Measurements from ENCODE around the gene IMPDH2. TPM values are rescaled to one million over a fixed set of nuclear protein-coding genes. Genes with fewer than 3 reads are reported as not detected.

The IMPDH2 gene
- total RNA-seq, 1 donor from 2014 or later, result 101 TPM

DNA sequence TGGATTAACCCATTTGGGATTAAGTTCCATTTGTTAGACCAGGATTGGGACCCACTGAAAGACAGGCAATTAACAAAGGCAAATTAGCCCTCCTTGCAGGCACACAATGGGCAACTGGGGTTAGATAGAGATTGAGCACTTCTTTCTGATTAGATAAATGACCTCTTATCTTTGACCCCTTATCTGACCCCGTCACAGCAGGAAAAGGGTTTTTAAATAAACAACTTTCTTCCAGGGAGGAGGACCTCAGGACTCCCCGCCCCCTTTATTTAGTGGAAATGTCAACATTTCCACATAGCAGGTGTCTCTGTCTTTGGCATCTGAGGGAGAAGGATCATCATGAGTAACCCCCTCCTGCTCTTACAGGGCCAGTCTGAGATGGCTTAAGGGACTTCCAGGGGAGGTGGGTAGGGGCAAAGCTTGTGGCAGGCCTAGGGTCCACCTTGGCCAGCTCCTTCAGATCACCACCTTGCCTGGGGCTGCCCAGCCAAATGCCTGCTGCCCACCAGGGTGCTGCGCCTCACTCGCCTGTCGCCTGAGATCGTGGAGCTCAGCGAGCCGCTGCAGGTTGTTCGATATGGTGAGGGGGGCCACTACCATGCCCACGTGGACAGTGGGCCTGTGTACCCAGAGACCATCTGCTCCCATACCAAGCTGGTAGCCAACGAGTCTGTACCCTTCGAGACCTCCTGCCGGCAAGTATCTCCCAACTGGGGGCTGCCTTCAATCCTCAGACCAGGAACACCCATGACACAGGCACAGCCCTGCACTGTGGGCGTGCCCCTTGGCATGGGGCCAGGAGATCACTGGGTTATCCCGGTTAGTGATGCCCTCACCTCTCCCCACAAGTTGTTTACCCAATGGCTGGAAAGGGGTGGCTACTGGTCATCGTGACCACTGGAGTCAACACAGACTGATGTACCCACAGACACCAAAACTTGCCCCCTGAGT, 24.6 kb downstream of the IMPDH2 start:
- DNase-seq (ENCODE audit: low spot score in 2 of 2), result no peak
- H3K4me1 ChIP-seq, result peaks cover 2 to 13% of the 10 kb centered on the region in 2 donors
- H3K4me3 ChIP-seq, result no peak overlapping the region
- no peaks in the 10 kb centered on the region for H3K36me3 ChIP-seq
- H3K27ac ChIP-seq, result no peak overlapping the region
- H3K27me3 ChIP-seq, result no peaks in the 10 kb centered on the region
- TF ChIP-seq, protein P1, sequence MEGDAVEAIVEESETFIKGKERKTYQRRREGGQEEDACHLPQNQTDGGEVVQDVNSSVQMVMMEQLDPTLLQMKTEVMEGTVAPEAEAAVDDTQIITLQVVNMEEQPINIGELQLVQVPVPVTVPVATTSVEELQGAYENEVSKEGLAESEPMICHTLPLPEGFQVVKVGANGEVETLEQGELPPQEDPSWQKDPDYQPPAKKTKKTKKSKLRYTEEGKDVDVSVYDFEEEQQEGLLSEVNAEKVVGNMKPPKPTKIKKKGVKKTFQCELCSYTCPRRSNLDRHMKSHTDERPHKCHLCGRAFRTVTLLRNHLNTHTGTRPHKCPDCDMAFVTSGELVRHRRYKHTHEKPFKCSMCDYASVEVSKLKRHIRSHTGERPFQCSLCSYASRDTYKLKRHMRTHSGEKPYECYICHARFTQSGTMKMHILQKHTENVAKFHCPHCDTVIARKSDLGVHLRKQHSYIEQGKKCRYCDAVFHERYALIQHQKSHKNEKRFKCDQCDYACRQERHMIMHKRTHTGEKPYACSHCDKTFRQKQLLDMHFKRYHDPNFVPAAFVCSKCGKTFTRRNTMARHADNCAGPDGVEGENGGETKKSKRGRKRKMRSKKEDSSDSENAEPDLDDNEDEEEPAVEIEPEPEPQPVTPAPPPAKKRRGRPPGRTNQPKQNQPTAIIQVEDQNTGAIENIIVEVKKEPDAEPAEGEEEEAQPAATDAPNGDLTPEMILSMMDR (IDR thresholded peaks at IDR 0.05), result no peak
- H3K9me3 ChIP-seq, result no peaks in the 10 kb centered on the region
- intact Hi-C loops (cut with DNase I), result loop anchor here (5.0 kb wide), 2 partner anchors 87 to 408 kb away; partner anchors contain the start of genes ARIH2, RHOA and TCTA

DNA sequence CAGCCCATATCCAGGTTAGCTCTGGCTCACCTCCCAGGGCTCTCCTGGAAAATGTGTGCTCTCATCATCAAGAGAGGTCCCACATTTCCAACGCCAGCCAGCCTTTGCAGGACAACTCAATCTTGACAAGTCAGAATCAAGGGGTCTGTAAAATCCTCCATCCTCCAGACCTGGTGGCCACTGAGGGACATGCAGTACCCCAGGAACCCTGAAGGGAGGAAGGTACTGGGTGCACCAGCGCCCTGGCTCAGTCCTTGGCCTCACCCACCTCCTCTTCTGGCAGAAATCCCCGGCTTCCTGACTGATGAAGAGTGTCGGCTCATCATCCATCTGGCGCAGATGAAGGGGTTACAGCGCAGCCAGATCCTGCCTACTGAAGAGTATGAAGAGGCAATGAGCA, 28.0 kb downstream of the IMPDH2 start:
- intact Hi-C loops (cut with DNase I), result no loop called here
- H3K36me3 ChIP-seq, result peaks cover 3 to 13% of the 10 kb centered on the region in 2 donors
- H3K4me3 ChIP-seq, result no peak overlapping the region
- TF ChIP-seq, protein P1 (IDR thresholded peaks at IDR 0.05), result no peak
- no peaks in the 10 kb centered on the region for H3K27me3 ChIP-seq
- DNase-seq (ENCODE audit: low spot score in 2 of 2), result no peak
- H3K27ac ChIP-seq, result no peak overlapping the region
- H3K9me3 ChIP-seq, result no peaks in the 10 kb centered on the region
- peaks cover 0 to 1% of the 10 kb centered on the region in 2 donors for H3K4me1 ChIP-seq

DNA sequence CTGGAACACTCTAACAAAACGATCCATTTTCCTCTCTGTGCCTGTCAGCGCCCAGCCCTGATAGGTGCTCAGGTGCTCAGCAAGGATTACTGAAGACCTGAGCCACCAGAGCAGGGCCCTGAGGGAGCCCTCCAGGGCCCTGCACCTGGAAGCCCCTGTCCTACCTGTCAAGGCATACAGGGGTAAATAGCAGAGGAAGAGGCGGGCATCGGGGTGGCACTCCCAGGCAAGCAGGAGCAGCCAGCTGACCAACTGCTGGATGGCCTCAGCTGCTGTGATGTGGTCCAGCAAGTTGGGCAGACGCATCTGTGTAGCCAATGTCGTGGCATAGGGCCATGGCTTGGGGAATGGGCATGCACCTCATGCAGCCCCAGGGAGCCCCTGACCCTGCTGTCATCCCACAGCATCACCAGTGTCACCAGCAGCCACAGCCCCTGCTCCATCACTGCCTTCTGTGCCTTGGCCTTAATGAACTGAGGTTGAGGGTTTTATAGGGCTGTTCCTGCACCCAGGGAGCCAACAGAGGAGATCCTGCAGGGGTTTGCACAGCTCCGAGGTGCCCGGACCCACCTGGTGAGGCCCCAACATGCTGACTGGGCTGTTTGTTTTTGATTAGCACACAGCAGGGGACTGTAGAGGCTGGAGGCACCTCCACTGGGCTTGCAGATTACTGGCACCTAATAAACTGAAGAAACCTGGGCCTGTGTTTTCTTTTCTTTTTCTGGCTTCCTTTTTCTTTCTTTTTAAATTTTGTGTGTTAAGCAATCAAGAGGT, 29.9 kb downstream of the IMPDH2 start:
- intact Hi-C loops (cut with DNase I), result no loop called here
- peaks cover 3 to 13% of the 10 kb centered on the region in 2 donors for H3K36me3 ChIP-seq
- H3K4me1 ChIP-seq, result no peaks in the 10 kb centered on the region

DNA sequence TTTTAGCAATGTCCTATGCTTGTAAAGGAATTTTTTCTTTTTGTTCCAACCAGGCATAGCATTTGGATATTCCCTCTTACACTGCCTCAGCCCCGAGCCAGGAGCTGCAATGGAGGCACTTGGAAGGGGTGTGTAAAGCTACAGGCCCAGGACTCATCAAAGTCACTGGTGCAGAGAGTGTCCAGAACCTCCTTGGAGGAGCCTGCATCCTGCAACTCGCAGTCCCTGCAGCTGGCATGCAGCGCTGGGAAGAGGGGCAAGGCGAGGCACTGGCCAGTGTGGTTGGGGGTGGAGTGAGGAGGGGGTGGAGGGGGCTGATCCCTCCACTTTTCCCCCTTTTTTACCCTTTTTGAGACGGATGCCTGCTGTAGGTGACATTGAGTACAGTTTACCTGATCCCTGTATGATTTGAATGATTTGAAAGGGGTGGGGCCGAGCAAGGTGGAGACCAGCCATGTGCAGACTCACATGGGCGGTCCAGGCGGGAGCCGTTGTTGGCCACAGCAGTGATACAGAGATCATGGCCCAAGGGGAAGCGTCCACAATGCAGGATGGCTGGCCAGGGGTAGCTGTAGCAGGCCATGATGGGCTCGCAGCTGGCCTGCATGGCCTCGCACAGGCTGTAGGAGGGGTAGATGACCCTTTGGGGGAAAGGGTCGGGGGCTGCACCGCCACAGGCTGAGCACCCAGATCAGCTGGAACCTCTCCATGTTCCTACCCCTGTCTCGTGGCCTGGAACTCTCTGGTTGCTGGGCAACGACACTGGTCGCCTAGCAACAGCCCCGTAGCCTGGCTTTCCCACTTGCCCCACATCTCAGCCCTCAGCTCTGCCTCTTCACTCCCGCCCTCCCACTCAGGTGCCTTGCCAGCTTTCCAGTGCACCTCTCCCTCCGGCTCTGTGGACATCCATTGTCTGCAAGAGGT, 31.2 kb downstream of the IMPDH2 start:
- H3K4me1 ChIP-seq, result no peaks in the 10 kb centered on the region
- H3K27me3 ChIP-seq, result no peaks in the 10 kb centered on the region
- no peak overlapping the region for H3K4me3 ChIP-seq
- no peaks in the 10 kb centered on the region for H3K9me3 ChIP-seq
- intact Hi-C loops (cut with DNase I), result no loop called here
- H3K36me3 ChIP-seq, result peaks cover 3 to 13% of the 10 kb centered on the region in 2 donors
- TF ChIP-seq, protein P1 (IDR thresholded peaks at IDR 0.05), result no peak
- no peak for DNase-seq (ENCODE audit: low spot score in 2 of 2)
- no peak overlapping the region for H3K27ac ChIP-seq

More for the DNA sequence above, 29.9 kb downstream of the IMPDH2 start:
- TF ChIP-seq, protein P1 (IDR thresholded peaks at IDR 0.05), result no peak
- Histone ChIP-seq H3K27me3 (no peaks in the 10 kb centered on the region), H3K27ac (no peak overlapping the region), H3K9me3 (no peaks in the 10 kb centered on the region), H3K4me3 (no peak overlapping the region)
- no peak for DNase-seq (ENCODE audit: low spot score in 2 of 2)

DNA sequence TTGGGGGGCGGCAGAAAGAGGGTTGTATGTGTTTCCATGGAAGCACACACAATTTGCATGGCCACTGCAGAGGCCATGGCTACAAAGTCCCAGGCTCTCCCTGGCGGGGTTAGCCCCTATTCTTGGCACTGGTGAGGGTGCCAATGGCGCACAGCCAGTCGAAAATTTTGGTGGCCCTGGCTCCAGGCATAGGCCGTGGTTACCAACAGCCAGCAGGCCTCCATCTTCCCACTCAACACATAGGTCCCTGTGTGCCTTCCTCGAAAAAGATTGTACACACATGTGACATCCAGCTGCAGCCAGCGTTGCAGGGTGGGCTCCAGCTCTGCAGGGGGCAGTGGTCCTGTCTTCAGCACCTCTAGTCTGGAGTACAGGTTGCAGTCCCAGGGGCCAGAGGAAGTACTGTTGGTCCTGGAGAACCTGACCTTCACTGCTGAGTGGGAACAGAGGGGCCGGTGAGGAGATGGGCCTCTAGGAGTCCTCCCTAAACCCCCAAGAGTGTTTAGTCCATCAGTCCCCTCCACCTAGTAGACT, 32.0 kb downstream of the IMPDH2 start:
- Histone ChIP-seq H3K36me3 (peaks cover 3 to 13% of the 10 kb centered on the region in 2 donors), H3K4me3 (no peak overlapping the region), H3K4me1 (peaks cover 0 to under 1% of the 10 kb centered on the region in 2 donors), H3K9me3 (no peaks in the 10 kb centered on the region), H3K27ac (no peak overlapping the region), H3K27me3 (no peaks in the 10 kb centered on the region)
- intact Hi-C loops (cut with DNase I), result no loop called here
- TF ChIP-seq, protein P1 (IDR thresholded peaks at IDR 0.05), result no peak
- DNase-seq (ENCODE audit: low spot score in 2 of 2), result no peak
